GM12801 (cell line): ENCODE data around the gene GRID1.

Source experiments
- TF ChIP-seq, protein P1 (sequence below): IDR thresholded peaks from one replicate; pipeline ENCODE4 v1.5.1; 2011; ENCODE audit warnings: control low read depth; ENCODE audit not compliant: insufficient read length; ENCODE audit errors: extremely low read depth

The GRID1 gene

GRCh38 chr10:85861513-85862197 is 504.9 kb downstream of the GRID1 start:
- TF ChIP-seq, protein P1, sequence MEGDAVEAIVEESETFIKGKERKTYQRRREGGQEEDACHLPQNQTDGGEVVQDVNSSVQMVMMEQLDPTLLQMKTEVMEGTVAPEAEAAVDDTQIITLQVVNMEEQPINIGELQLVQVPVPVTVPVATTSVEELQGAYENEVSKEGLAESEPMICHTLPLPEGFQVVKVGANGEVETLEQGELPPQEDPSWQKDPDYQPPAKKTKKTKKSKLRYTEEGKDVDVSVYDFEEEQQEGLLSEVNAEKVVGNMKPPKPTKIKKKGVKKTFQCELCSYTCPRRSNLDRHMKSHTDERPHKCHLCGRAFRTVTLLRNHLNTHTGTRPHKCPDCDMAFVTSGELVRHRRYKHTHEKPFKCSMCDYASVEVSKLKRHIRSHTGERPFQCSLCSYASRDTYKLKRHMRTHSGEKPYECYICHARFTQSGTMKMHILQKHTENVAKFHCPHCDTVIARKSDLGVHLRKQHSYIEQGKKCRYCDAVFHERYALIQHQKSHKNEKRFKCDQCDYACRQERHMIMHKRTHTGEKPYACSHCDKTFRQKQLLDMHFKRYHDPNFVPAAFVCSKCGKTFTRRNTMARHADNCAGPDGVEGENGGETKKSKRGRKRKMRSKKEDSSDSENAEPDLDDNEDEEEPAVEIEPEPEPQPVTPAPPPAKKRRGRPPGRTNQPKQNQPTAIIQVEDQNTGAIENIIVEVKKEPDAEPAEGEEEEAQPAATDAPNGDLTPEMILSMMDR = no peak

DNA sequence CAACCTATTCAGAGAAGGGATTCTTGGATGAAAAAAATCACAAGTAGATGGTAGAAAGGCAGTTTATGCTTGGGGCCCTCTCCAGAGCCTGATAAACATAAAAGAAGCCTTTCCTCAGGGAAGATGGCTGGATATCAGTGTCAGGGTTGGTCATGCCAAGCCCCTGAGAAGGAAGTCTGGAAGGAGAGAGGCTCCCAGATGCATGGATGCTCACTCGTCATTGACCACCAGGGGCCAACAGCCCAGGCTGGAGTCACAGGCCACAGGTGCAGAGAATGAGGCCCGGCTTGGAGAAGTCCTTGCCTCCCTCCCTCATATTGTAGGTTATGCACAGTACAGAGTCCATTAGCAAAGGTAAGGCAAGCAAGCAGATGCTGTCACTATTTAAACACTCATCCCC is 506.7 kb downstream of the GRID1 start:
- TF ChIP-seq, protein P1 = no peak

- TF ChIP-seq, protein P1 = no peak
These were observed 507.6 kb downstream of the GRID1 start for GRCh38 chr10:85858776-85859515.

DNA sequence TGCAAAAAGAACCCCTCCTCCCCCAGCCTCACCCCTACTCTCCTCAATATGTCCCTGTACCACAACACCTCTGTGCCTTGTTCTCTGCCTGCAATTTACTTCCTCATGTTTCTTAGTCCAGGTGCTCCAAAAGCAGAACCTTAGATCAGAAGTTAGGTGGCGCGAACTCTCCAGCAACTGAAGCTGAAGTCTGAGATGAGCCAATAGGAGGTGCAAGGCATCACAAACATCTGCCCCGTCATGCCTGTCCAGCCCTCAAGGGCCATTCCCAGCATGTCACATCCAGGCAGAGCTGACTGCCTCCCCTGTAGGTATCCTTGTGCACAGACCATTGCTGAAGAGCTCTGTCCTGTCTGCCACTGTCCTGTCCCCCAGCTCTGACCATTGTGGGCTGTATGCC is 508.8 kb downstream of the GRID1 start:
- TF ChIP-seq, protein P1 = no peak

- TF ChIP-seq, protein P1 = no peak
These were observed 509.3 kb downstream of the GRID1 start for GRCh38 chr10:85857305-85857704.

DNA sequence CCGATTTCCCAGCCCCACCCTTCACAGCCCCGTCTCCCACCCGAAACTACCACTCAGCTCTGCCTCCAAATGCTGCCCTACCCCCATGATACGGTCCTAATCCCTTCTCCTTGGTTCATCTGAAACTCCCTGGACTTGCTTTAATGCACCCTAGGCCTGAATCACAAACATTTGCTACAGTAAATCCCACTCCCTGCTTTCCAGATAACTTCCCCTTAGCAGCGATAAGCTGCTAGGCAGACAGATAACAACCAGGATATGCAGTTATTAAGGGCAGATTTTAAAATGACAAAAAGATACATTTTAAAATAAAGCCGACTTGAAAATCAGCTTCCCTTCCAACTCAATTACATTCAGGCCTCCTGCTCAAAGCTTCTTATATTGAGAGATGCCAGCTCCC is 514.7 kb downstream of the GRID1 start:
- TF ChIP-seq, protein P1 = no peak

- TF ChIP-seq, protein P1 = no peak
These were observed 515.3 kb downstream of the GRID1 start for GRCh38 chr10:85851325-85851724.
